GM04503 (cell line): ENCODE measurements around the gene AFF2.
"Not testable (repeated sequence)": the region's sequence is repeated elsewhere in the genome, so short reads cannot be mapped to it uniquely, and the experiment has no call there.

Experiments used
- DNase-seq: peaks from one replicate; pipeline ENCODE4 v3.0.0-alpha.2; 2012; ENCODE audit warnings: low read depth

Gene AFF2

GRCh38 chrX:148643460-148643859 lies 143.0 kb downstream of the AFF2 start:
- no peak for DNase-seq

DNA sequence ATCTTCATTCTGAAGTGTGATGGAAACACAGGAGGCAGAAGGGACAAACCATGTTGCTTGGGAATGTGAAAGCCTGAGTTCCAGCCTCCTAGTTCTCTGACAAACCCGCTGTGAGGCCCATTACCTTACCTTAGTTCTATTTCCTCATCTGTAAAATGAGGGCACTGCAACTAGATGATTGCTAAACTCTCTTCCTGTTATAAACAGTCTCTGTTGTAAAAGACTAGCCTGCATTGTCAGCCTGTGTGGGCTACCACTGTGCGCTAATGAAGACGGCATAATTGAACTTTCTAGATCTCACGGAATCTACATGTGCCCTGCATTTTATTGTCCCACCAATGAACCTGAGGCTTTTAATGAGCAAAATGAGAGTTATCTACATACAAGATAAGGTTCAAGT lies 147.2 kb downstream of the AFF2 start:
- DNase-seq, result no peak

DNA sequence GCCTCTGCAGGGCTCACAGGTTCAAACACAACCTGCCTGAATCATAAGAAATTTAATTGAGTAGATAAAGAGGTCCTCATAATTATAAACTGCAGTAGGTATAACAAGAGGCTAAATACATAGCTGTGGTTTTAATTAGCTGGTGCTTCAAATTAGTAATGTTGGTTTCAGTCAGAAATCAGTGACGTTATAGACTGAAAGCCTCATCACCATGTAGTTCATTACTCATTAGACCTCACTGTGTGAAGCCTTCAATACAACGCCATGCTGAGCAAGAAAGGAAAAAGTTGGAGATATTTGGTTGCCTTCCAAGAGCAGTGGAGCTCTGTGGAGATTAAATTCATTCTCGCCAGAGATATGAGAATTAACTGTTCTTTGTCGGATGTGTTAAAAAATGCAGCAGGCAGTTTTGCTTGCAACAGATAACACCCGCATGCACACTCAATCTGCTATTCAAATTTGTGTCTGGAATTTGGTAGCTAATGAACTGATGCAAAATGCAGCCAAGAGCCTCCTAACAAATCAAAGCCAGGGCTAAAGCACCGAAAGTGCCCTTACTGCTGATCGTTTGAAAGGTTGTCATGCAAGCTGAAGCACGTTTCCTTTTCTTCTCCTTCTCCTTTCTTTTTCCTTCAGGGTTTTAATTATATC lies 148.9 kb downstream of the AFF2 start:
- DNase-seq, result no peak

DNA sequence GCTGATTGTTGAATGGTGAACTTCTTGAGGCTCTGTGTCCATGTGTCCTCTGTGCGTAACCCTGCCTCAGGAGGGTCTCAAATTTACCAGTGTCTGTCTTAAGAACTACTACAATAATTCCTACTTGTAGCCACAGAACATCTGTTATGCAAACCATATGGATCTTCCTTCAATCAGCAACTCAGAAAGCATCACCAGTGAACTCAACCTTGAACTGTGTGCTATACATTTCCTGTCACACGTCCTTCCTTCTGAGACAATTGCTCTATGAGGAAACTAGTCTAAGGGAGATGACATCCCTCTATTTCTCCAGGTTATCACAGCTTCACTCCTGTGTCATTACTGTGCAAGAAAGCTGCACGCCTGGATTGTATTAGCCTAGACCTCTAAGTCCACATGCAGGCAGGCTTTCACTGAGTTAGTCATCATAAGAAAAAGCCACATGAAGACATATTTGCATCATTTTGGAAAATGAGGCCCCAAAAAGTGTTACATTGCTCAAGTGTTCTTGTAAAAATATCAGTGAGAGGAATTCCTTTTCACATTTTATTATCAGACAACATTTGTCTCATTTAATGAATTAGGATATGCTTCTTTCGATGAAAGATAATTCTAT lies 157.8 kb downstream of the AFF2 start:
- no peak for DNase-seq

DNA sequence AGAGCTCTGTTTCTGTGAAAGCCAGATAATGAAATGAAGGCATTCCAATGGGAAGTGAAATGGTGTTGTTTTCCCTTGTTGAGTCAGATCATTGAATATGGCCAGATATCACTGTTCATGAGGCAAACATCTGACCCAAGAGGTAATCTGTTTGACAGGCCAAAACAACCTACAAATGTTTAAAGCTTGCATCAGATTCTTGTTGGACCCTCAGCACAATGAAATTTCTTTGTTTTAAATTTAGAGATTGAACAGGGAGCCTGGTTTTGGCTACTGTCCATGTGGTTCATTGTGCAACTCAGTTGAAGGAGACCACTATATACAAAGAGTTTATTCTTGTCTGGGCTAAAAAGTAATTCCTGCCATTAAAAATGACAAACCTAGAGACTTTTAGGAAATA lies 159.1 kb downstream of the AFF2 start:
- no peak for DNase-seq

- no peak for DNase-seq
These were observed 160.6 kb downstream of the AFF2 start for GRCh38 chrX:148661035-148661434.

DNA sequence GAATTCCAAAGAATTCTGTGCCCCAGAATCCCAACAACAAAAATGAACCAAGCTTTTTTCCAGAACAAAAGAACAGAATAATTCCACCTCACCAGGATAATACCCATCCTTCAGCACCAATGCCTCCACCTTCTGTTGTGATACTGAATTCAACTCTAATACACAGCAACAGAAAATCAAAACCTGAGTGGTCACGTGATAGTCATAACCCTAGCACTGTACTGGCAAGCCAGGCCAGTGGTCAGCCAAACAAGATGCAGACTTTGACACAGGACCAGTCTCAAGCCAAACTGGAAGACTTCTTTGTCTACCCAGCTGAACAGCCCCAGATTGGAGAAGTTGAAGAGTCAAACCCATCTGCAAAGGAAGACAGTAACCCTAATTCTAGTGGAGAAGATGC lies 161.6 kb downstream of the AFF2 start:
- no peak for DNase-seq

DNA sequence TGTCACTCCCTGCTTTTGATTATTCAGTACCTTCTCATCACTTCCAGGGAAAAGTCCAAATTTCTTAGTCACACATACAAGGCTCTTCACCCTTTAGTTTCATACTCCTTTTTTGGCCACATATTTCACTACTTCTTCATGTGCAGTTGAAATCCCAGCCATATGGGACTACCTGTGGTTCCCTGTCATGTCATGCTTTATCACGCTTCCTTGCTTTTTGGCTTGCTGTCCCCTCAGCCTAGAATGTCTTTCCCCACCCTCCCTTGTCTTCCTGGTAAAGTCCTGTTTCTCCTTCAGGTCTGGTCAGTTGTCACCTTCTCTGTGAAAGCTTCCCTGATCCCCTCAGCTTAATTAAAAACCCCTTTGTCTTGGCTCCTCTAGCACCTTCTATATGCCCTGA lies 163.8 kb downstream of the AFF2 start:
- no peak for DNase-seq

- no peak for DNase-seq
These were observed 164.6 kb downstream of the AFF2 start for GRCh38 chrX:148664995-148665394.

- not testable (repeated sequence) for DNase-seq
These were observed 168.8 kb downstream of the AFF2 start for GRCh38 chrX:148669175-148669574.

GRCh38 chrX:148670277-148670676 lies 169.9 kb downstream of the AFF2 start:
- DNase-seq, result no peak

DNA sequence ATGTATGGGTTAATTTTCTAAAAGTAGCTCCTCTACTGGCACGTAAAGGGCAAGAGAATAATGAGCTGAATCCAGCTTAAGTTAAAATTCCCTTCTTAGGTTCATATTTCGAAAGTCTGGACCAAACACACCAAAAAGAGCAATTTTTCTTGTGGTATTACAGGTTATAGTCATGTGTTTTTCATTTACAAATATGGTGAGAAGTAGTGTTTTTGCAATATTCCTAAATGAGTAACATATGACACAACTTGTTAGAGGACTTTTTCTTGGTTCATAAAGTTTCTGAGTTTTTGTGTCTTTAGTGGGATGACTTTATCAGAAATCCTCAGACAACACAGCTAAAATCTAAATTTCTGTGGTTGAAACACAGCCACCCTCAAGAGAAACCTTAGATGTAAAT lies 172.1 kb downstream of the AFF2 start:
- no peak for DNase-seq

DNA sequence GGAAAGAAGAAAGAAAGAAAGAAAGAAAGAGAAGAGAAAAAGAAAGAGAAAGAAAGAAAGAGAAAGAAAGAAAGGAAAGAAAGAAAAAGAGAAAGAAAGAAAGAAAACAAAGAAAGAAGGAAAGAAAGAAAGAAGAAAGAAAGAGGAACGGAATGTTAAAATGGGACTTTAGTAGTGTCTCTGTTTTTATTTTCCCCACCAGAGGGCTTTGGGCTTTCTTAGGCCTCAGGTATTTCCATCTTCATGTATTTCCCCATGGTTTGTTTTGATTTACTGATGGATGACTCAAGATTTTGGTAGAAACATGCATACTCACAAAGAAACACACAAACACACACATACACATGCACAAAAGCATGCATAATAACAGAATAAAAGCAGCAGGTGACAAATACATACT lies 181.2 kb downstream of the AFF2 start:
- DNase-seq, result no peak

DNA sequence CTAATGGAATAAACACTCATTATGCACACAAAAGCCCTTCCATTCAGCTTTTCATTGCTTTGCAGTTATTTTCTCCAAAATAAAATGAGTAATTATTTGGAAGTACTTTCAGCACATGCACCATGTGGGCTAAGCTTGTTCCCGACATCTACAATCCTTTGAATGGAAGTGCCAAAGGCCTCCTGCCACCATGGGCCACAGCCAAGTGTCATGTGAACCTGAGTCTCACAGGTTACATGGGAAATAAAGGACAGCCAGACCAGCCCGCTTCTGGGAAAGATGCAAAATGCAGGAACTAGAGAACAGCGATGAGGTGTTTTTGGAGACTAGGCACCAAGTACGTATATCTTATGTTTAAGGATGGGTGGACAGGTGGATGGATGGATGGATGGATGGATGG lies 181.8 kb downstream of the AFF2 start:
- DNase-seq, result no peak

DNA sequence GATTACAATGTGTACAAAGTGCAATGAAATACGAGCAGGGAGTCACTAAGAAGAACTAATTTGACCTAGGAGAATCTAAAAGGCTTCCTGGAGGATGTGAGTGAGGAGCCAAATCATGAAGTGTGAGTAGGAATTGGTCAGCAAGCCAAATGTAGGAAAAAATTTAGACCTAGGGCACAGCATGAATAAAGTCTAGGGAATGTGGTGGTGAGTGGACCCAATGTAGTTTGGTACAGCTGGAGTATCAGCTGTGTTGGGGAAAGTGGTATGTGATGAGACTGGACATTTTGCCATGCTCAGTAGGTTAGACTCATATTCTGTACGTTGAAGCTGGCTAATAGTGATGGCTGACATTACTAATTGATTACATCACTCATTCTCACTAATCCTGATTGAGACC lies 191.0 kb downstream of the AFF2 start:
- DNase-seq, result no peak

GRCh38 chrX:148695255-148695654 lies 194.8 kb downstream of the AFF2 start:
- DNase-seq, result no peak

DNA sequence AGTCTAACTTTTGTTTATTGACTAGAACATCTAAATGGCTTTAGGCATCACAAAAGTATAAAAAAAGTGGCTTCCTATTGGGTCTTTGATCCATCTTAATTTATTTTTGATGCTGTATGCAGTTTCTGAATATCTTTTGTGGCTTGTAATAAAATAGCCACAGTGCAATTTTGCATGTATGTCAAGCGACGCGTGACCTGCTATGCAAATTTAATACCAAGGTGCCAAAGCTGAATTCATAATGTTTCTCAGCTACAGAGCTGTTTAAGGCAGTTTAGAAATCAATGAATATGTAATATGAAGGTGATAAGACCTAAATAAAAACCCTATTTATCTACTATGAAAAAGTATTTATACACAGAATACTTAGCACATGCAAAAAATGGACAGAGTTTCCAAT lies 197.8 kb downstream of the AFF2 start:
- DNase-seq, result no peak

GRCh38 chrX:148700021-148700420 lies 199.6 kb downstream of the AFF2 start:
- DNase-seq, result no peak

- no peak for DNase-seq
These were observed 213.6 kb downstream of the AFF2 start for GRCh38 chrX:148713981-148714380.

DNA sequence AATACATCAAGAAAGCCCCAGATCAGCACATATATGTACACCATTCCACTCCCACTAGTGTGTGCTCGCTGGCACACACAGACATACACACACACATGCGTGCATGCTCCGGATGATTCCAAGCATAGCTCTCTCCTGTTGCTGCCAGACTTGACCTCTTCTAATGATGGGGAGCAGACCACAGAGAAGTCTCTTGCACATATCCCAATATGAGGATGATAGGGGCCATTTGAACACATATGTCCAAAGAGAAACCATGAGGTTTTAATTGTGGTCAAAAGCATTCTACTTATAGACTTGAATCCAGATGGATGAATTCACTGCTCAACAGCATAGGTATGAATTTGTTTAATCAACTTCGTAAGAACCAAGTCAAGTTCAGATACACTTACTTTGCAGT lies 214.9 kb downstream of the AFF2 start:
- DNase-seq, result no peak

DNA sequence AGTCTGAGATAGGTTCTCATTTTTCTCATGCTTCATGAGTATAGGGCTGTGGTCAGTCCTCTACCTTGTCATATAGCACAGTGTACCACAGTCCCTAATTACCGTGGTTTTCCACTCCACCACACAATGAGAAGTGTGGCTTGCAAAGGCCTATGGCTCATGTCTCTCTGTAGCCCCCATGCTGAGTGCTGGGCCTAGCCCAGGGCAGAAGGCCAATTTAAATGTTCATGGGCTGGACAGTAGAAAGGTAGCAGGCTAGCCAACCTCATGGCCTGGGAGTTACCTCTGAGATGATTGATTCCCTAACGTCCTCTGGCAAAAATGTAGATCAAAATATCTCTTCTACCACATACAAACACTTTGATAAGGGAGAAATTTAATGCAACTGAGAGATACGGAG lies 222.5 kb downstream of the AFF2 start:
- no peak for DNase-seq

- DNase-seq, result no peak
These were observed 223.1 kb downstream of the AFF2 start for GRCh38 chrX:148723551-148723950.

- no peak for DNase-seq
These were observed 228.5 kb downstream of the AFF2 start for GRCh38 chrX:148728901-148729300.

DNA sequence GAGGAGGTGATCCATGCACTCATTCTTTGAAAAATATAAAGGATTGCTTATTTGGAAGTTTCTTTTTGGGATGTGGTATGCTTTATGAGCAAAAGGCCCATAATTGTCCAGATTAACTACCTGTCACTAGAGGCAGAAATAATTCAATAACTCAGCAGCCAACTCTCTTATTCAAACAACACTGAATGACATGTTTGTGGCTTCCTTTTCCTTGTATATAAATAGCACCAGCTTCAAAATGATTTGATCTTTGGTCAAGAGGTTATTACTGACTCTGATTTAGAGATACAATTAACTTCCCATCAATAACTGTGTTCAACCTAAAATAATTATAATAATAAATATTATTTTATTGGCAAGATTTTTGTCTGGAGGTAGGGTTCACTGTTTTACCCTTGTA lies 232.3 kb downstream of the AFF2 start:
- DNase-seq, result no peak
